Measurements from ENCODE around the gene SMYD3. TPM values are rescaled to one million over a fixed set of nuclear protein-coding genes. Genes with fewer than 3 reads are reported as not detected.
A peak's percentile ranks its signal among the peaks of the same experiment; 100 is the strongest.
"Not testable (repeated sequence)": the region's sequence is repeated elsewhere in the genome, so short reads cannot be mapped to it uniquely, and the experiment has no call there.

The SMYD3 gene
- total RNA-seq, 1 donor from 2014 or later = 26.7 TPM

DNA sequence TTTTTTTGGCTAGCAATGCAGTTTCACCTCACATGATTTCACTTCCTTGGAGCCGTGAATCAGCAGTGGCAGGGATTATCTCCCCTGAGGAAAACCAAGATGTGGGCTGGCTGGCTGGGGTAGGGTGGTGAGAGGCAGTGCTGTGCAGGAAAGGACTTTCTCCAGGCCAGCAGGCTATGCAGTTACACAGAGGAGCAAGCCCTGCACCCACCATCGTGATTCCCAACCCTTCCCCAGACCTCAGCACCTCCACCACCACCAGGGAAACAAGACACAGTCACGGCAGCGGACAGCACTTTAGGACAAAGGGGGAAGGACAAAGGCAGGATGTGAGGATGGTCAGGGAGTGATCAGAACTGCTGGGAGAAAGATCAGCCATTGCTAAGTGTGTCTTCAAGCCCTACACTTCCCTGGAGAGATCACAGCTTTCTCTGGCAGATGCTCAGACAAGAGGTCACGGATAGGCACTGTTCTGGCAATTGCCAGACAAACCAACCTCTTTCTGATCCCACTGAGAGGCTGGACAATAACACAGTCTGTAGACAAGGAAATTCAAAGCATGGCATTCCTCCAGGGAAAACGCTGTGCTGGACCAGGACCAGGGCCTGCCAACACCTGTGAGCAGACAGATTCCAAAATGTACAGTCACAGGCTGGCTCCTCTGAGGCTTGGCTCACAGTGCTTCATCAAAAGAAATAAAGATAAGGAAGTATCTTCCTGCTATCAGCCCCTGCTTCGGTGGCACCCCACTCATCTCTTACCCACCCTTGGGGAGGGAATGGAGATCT lies 509.4 kb downstream of the SMYD3 start:
- DNase-seq (ENCODE audit: low read depth, low spot score) = no peak

- DNase-seq (ENCODE audit: low read depth, low spot score) = no peak
Observed at GRCh38 chr1:245996811-245997210, 510.3 kb downstream of the SMYD3 start.

DNA sequence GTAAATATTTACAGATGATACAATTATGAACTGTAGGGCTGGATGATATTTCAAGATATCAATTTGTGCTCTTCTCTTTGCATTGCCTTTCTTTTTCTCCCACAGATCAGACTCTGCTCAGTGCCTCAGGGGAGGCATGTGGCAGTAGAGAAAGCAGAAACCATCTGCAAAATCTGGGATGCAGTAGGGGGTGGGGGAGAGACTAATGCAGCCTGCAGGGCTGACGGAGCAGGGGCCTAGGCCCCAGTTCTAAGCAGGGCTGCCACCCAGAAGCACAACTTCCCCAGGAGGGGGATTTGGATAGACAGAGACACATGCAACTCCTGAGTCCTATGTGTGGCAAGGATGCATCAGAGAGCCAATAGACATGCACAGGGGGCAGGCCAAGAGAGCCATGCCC lies 511.6 kb downstream of the SMYD3 start:
- DNase-seq (ENCODE audit: low read depth, low spot score) = no peak

GRCh38 chr1:245991266-245991665 lies 515.8 kb downstream of the SMYD3 start:
- no peak for DNase-seq (ENCODE audit: low read depth, low spot score)

- DNase-seq (ENCODE audit: low read depth, low spot score) = no peak
Observed at GRCh38 chr1:245990315-245991022, 516.6 kb downstream of the SMYD3 start.

DNA sequence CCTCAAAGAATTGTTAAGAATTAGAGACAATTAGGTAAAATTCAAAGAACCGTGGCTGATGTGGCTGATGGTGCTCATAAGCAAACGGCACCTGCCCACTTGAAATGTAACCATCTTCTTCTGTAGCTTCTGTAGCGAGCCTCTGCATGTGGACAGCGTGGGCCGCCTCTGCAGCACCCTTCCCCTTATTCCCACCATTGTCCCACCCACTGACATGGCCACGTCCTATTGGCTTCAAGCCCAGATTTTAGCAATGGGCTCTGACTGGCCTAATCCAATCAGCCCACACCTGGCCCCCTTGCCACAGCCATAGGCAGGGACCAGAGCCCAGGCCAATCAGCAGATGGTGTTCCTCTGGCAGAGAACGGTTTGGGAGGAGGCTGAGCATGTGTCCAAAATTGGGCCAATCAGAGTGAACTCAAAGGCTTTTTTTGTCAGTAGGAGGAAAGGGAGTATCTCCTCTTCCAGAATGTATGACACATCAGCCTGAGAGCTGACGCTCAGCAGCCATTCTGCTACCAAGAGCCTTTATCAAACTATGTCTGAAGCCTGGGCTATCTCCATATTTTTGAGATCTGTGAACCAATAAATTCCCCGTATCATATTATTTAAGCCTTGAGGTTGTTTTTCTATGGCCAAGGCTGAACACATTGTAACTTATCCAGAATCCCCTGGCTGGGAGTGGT lies 518.5 kb downstream of the SMYD3 start:
- no peak for DNase-seq (ENCODE audit: low read depth, low spot score)

DNA sequence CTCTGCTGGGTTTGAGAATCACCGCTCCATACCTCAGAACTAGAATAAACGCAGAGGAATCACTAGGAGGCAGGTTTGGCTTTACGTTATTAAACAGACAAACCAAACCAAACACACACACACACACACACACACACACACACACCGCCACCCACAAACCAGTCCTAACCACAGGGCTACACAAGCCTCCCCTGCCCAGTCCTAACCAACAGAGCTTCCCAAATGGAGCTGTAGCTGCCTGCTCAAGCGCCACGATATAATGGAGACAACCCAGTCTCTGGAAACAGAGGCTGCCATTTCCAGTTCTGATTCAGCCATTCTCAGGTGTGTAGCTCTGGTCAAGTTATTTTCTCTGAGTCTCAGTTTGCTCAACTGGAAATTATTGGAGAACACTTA lies 519.1 kb downstream of the SMYD3 start:
- no peak for DNase-seq (ENCODE audit: low read depth, low spot score)

- no peak for DNase-seq (ENCODE audit: low read depth, low spot score)
Observed at GRCh38 chr1:245987577-245987976, 519.5 kb downstream of the SMYD3 start.

DNA sequence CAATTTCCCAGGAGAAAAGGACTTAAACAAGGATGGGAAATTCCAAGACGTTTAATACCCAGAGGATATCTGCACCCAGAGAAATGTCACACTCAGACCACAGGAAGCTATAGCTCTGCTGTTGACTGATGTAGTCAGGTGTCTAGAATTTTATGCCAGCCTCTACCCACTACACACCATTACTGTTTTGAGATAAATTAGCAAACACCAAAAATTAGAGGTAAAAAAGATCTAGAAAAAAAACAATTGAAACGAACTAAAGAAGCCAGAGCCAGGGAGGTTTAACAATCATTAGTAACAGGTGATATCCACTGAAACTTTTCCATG lies 519.9 kb downstream of the SMYD3 start:
- DNase-seq (ENCODE audit: low read depth, low spot score) = no peak

DNA sequence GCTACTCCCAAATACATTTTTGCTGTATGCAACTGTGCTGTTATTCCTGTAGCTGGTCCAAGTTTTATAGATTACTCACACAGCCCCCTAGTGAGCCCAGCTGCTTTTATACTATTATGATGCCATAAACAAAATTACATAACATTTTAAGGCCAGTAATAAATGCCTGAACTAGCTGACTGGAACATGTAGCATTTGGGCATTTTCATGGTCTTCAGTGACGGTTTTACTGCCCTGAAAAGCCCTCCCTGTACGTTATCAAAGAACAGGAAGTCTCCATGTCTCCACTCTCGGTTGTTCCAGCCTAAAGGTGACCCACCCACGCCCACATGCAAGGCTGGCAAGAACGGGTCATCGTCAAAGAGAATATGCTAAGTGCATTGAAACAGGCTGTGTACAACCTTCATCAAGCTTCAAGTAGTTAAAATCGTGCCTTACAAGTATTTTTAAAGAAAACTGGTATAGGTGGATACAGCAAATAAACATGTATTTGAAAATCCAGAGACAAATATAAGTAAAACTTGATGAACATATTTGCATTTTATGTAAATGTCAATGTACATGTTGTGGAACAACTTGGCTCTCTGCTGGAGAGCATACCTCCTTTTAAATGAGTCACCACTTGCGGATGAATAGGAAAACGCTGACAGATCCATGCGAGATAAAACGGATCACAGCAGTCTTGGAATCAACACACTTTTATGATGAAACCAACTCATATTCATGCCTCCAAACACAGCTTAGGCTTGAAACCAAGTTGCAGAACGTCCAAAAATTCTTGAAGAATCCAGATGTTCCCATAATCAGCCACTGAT lies 520.5 kb downstream of the SMYD3 start:
- peak; percentile 13 for DNase-seq (ENCODE audit: low read depth, low spot score)

DNA sequence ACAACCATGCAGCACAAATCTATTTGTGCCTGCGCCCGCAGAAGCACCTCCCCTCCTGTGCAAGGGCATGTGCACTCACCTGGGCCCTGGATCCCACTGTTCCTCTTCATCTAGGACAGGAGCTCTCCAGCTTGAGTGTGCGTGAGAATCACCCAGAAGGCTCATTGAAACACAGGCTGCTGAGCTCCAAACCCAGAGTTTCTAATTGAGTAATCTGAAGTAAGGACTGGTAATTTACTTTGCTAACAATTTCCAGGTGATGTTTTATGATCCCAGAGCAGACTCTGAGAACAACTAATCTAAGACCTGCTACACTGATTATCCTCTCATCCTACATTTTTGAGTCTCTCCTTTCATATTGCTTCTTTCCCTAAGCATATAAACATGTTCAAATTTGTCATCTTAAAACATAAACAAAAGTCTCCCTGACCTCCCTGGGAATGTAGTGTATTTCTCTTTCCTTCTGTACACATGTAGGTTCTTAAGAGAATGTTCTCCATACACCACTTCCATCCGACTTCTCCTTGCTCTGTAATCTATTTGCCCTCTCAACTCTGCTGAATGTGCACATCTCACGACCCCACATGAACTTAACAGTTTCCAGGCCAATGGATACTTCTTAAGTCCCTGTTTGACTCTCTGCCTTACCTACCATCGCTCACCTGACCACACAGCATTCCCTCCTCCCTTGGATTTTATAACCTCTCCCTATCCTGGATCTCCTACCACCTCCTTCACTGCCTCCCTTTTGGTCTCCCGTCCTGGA lies 522.5 kb downstream of the SMYD3 start:
- DNase-seq (ENCODE audit: low read depth, low spot score) = no peak

DNA sequence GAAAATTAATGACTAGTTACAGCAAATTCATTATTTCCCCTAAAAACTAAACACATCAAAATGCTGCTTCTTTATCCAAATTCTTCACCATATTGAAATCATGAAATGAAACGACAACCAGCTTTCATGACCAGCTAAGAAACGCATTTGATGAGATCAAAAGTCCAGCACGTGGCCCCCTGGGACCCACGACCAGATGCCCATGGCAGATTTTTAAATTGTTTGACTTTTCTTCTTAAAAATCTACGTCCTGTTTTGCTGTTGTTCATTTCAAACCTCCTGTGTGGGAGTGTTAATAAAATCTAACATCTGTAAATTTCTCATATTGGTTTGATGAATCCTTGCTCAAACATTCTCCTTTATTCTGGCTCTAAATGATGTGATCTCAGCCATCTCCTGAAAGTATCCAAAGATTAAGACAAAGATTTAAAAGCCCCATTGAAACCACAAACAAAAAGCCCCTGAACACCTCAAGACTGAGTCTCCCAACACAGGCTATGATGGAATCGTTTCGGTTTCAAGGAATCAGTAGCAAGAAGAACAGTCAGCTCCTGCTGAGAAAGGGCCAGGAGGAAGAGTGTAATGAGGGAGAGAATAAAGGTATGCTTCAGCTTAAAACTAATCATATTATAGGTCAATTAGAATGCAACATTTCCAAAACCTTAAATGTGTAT lies 523.6 kb downstream of the SMYD3 start:
- DNase-seq (ENCODE audit: low read depth, low spot score) = no peak

- no peak for DNase-seq (ENCODE audit: low read depth, low spot score)
Observed at GRCh38 chr1:245979589-245979988, 527.5 kb downstream of the SMYD3 start.

- no peak for DNase-seq (ENCODE audit: low read depth, low spot score)
Observed at GRCh38 chr1:245978915-245979314, 528.2 kb downstream of the SMYD3 start.

DNA sequence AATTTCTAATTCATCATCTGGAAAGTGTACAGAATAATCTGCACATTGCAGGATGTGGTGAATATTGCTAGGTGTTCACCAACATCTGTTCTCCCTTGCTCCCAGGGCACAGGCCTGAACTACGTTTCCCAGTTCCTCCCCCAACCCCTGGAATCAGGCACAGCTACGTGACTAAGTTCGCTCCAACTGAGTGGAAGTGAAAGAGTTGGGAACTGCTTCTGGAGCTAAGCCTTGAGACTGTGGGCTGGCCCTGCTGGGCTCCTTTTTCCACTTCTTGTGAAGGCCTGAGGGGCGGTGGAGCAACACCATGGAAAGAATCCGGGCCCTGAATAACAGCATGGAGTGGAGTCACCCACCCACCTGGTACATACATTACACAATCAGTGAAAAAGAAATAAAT lies 534.6 kb downstream of the SMYD3 start:
- no peak for DNase-seq (ENCODE audit: low read depth, low spot score)

GRCh38 chr1:245971711-245972085 lies 535.4 kb downstream of the SMYD3 start:
- DNase-seq (ENCODE audit: low read depth, low spot score) = no peak

- not testable (repeated sequence) for DNase-seq (ENCODE audit: low read depth, low spot score)
Observed at GRCh38 chr1:245971076-245971710, 535.9 kb downstream of the SMYD3 start.

DNA sequence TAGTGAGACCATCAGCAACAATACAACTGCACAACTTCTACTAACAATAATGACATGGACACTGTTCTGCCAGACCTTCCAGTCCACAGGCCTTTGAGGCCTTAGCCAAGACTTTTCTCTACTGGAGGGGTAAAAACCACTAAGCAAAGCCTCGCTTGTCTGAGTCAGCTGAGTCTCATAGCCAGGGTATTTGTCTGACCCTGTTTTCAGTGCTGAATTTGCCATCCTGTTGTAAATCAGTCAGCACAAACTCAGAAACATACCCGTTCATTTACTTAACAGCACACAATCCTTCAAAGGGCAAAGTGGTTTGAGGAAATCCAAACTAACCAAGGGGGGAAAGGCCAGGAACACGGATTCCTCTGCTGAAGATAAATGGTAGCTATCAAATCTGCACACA lies 537.8 kb downstream of the SMYD3 start:
- DNase-seq (ENCODE audit: low read depth, low spot score) = no peak

DNA sequence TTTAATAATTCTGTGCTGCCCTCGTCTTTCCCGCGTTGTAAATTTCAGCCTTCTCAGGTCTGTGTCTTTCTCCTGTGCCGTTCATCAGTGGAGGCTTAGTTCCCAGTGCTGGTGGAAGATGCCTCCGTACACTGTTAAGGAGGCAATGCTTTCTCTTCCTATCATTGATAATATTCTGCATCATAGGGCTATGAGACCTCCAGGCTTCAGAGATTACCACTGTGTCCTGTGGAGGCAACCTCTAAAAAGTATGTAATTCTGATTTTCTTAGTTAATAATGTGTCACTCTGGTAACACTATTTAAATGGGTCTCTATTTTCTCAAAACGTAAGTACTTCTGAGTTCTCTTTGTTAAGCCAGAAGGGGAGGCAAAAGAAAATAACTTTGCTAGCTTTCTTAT lies 538.3 kb downstream of the SMYD3 start:
- no peak for DNase-seq (ENCODE audit: low read depth, low spot score)

DNA sequence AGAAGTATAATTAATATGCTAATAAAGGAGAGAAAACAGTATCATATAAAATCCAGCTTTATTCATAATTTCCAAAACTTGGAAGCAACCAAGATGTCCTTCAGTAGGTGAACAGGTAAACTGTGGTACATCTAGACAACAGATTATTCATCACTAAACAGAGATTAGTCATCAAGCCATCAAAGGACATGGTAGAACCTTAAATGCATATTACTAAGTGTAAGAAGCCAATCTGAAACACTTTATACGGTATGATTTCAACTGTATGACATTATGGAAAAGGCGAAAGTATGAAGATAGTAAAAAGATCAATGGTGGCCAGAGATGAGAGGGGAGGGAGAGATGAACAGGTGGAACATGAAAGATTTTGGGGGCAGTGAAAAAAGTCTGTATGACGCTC lies 541.7 kb downstream of the SMYD3 start:
- no peak for DNase-seq (ENCODE audit: low read depth, low spot score)

Measured in pulmonary artery endothelial cell (primary cell).